HUES48 (cell line): ENCODE results near the gene OTULIN.

Experiments
- H3K27ac ChIP-seq: one replicate; pipeline ENCODE4 v1.7.0; 2013; ENCODE audit warnings: low read depth, low read length, inconsistent platforms
- H3K27me3 ChIP-seq: 2 replicates; pipeline ENCODE4 v1.6.1; 2013; ENCODE audit warnings: mild to moderate bottlenecking, low read length; ENCODE audit not compliant: control insufficient read depth, insufficient read depth
- H3K36me3 ChIP-seq: 2 replicates; pipeline ENCODE4 v1.6.1; 2013; ENCODE audit warnings: low read length; ENCODE audit not compliant: control insufficient read depth, insufficient read depth
- H3K4me1 ChIP-seq: 2 replicates; pipeline ENCODE4 v1.6.1; 2013; ENCODE audit warnings: mild to moderate bottlenecking, low read length; ENCODE audit not compliant: control insufficient read depth, insufficient read depth
- H3K4me3 ChIP-seq: 2 replicates; pipeline ENCODE4 v1.5.1; 2013; ENCODE audit warnings: mild to moderate bottlenecking, low read depth, low read length
- H3K9ac ChIP-seq: 2 replicates; pipeline ENCODE4 v1.6.1; 2013; ENCODE audit warnings: mild to moderate bottlenecking, low read depth, low read length, moderate library complexity
- H3K9me3 ChIP-seq: 2 replicates; pipeline ENCODE4 v1.6.1; 2013; ENCODE audit warnings: low read length; ENCODE audit not compliant: control insufficient read depth, insufficient read depth

OTULIN gene

GRCh38 chr5:14664270-14665100 is at the start of gene OTULIN:
TSS of gene OTULIN (plus strand) at chr5:14664718. CDS start at chr5:14664826, 108 bp downstream.
- Histone ChIP-seq H3K27me3 (peaks cover 20% of the 10 kb centered on the region), H3K36me3 (peaks cover 5% of the 10 kb centered on the region; the same call in 1 of the 2 replicates), H3K4me1 (peaks cover 11% of the 10 kb centered on the region; the same call in 1 of the 2 replicates), H3K9ac (peak within 1 kb of the TSS; percentile 50), H3K4me3 (peak within 1 kb of the TSS; percentile 74), H3K9me3 (no peaks in the 10 kb centered on the region), H3K27ac (peak within 1 kb of the TSS; percentile 22)

- H3K27ac ChIP-seq, result no peak overlapping the region
- H3K4me3 ChIP-seq, result no peak overlapping the region
- no peaks in the 10 kb centered on the region for H3K4me1 ChIP-seq
- no peaks in the 10 kb centered on the region for H3K27me3 ChIP-seq
- no peaks in the 10 kb centered on the region for H3K9me3 ChIP-seq
- no peak overlapping the region for H3K9ac ChIP-seq
- H3K36me3 ChIP-seq, result peaks cover 11% of the 10 kb centered on the region; the same call in 1 of the 2 replicates
Measured at GRCh38 chr5:14615365-14615764, 49.2 kb upstream of the OTULIN start.

DNA sequence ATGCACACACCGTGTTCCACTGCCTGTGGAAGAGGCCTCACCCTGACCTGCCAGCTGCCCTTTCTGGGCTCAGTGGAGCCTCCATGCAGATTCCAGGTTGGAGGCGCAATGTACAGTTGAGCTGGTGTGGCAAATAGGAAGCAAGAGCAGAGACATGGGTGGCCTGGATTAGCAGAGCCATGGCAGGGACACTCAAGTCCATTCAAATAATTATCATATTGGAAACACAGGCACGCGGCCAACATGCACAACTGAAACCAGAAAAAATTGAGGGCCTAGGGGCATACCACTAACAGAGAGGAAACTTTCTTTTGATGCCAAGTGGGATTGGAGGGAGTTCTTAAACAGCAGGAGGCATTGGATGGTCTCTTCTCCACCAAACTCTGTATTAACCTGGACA is 47.1 kb upstream of the OTULIN start:
- Histone ChIP-seq H3K9me3 (no peaks in the 10 kb centered on the region), H3K9ac (no peak overlapping the region), H3K4me3 (no peak overlapping the region), H3K27me3 (no peaks in the 10 kb centered on the region), H3K36me3 (peaks cover 8% of the 10 kb centered on the region; the same call in 1 of the 2 replicates), H3K27ac (no peak overlapping the region), H3K4me1 (no peaks in the 10 kb centered on the region)

DNA sequence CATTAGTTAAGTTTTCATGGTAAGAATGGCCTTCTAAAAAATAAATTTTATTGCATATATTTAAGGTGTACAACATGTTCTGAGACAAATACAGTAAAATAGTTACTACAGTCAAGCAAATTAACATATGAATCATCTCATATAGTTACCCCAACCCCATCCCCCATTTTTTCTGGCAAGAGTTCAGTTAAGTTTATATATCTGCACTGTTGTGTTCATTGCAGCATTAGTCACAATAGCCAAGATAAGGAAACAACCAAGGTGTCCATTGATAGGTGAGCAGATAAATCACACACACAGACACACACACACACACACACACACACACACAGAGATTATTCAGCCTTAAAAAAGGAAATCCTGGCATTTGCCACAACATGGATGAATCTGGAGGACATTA is 37.2 kb upstream of the OTULIN start:
- Histone ChIP-seq H3K4me3 (no peak overlapping the region), H3K27me3 (no peaks in the 10 kb centered on the region), H3K4me1 (no peaks in the 10 kb centered on the region), H3K9ac (no peak overlapping the region), H3K36me3 (no peaks in the 10 kb centered on the region), H3K9me3 (no peaks in the 10 kb centered on the region), H3K27ac (no peak overlapping the region)

- H3K4me3 ChIP-seq, result no peak overlapping the region
- H3K9me3 ChIP-seq, result no peaks in the 10 kb centered on the region
- no peak overlapping the region for H3K9ac ChIP-seq
- H3K36me3 ChIP-seq, result no peaks in the 10 kb centered on the region
- no peak overlapping the region for H3K27ac ChIP-seq
- no peaks in the 10 kb centered on the region for H3K27me3 ChIP-seq
- H3K4me1 ChIP-seq, result no peaks in the 10 kb centered on the region
Measured at GRCh38 chr5:14628346-14628745, 36.2 kb upstream of the OTULIN start.

GRCh38 chr5:14630671-14631070 is 33.8 kb upstream of the OTULIN start:
- H3K27me3 ChIP-seq, result no peaks in the 10 kb centered on the region

GRCh38 chr5:14635656-14636055 is 28.9 kb upstream of the OTULIN start:
- Histone ChIP-seq H3K4me1 (no peaks in the 10 kb centered on the region), H3K27ac (no peak overlapping the region), H3K4me3 (no peak overlapping the region), H3K27me3 (no peaks in the 10 kb centered on the region), H3K36me3 (no peaks in the 10 kb centered on the region), H3K9me3 (no peaks in the 10 kb centered on the region), H3K9ac (no peak overlapping the region)

More at GRCh38 chr5:14630671-14631070, 33.8 kb upstream of the OTULIN start:
- Histone ChIP-seq H3K4me3 (no peak overlapping the region), H3K4me1 (no peaks in the 10 kb centered on the region), H3K36me3 (no peaks in the 10 kb centered on the region), H3K9ac (no peak overlapping the region), H3K27ac (no peak overlapping the region), H3K9me3 (no peaks in the 10 kb centered on the region)

GRCh38 chr5:14640765-14641164 is 23.8 kb upstream of the OTULIN start:
- no peak overlapping the region for H3K27ac ChIP-seq
- H3K9ac ChIP-seq, result no peak overlapping the region
- peaks cover 6% of the 10 kb centered on the region; the same call in 1 of the 2 replicates for H3K4me1 ChIP-seq
- H3K9me3 ChIP-seq, result no peaks in the 10 kb centered on the region
- no peak overlapping the region for H3K4me3 ChIP-seq
- no peaks in the 10 kb centered on the region; the same call in 1 of the 2 replicates for H3K27me3 ChIP-seq
- H3K36me3 ChIP-seq, result no peaks in the 10 kb centered on the region

GRCh38 chr5:14644623-14645237 is 19.8 kb upstream of the OTULIN start:
- H3K9ac ChIP-seq, result no peak overlapping the region
- no peaks in the 10 kb centered on the region for H3K36me3 ChIP-seq
- no peaks in the 10 kb centered on the region; the same call in 1 of the 2 replicates for H3K27me3 ChIP-seq
- H3K4me3 ChIP-seq, result no peak overlapping the region
- H3K27ac ChIP-seq, result no peak overlapping the region
- H3K4me1 ChIP-seq, result peaks cover 6% of the 10 kb centered on the region; the same call in 1 of the 2 replicates
- no peaks in the 10 kb centered on the region for H3K9me3 ChIP-seq

GRCh38 chr5:14650052-14650451 is 14.5 kb upstream of the OTULIN start:
- H3K9ac ChIP-seq, result no peak overlapping the region
- no peak overlapping the region for H3K27ac ChIP-seq
- H3K27me3 ChIP-seq, result no peaks in the 10 kb centered on the region; the same call in 1 of the 2 replicates
- 0 out of 2 replicates have a peak, but pooled peaks cover 1% of the 10 kb centered on the region for H3K4me1 ChIP-seq
- H3K9me3 ChIP-seq, result no peaks in the 10 kb centered on the region
- H3K4me3 ChIP-seq, result no peak overlapping the region
- no peaks in the 10 kb centered on the region for H3K36me3 ChIP-seq

DNA sequence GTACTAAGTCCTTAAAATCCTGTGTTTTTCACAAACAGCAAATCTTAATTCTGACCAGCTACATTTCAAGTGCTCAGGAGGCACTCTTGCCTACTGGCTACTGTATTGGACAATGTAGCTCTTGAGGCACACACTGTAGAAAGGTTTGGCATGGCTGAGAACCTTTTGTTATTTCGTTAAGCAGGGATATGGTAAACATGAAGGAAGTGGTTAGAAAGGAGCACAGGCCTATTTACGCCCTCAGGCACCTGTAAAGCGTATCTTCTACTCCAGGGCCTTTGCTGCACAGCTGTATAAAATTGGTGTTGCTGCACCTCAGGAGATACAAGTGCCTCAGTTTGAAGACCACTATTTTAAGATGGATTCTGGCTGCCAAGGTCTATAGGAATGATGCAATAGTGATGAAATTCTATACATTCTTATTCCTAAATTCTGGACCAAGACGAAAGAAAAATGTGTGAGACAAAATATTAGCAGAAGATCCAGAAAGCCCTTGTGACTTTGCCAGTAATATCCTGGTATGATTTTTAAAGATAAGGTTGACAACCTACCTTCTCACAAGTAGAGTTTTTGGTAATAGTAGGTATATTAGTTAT is 9.3 kb upstream of the OTULIN start:
- H3K4me1 ChIP-seq, result no peaks in the 10 kb centered on the region
- H3K36me3 ChIP-seq, result no peaks in the 10 kb centered on the region
- no peaks in the 10 kb centered on the region for H3K9me3 ChIP-seq
- no peak overlapping the region for H3K27ac ChIP-seq
- H3K27me3 ChIP-seq, result no peaks in the 10 kb centered on the region
- no peak overlapping the region for H3K4me3 ChIP-seq
- H3K9ac ChIP-seq, result no peak overlapping the region
